ENCODE data around the gene ZXDC. TPM values are rescaled to one million over a fixed set of nuclear protein-coding genes. Genes with fewer than 3 reads are reported as not detected.

The ZXDC gene
- total RNA-seq, 4 donors from 2014 or later = 37.5 to 62.0 (median 52.3) TPM

- DNase-seq (ENCODE audit: low spot score in 2 of 2) = no peak
- 49 to 54% methylated on average over 13 to 17 of the region's 17 CpGs for WGBS, 2 donors
- no peak for TF ChIP-seq CTCF (IDR thresholded peaks at IDR 0.05)
- no peak for TF ChIP-seq POLR2A (IDR thresholded peaks at IDR 0.05)
- intact Hi-C loops (cut with DNase I; ENCODE audit: low total_unique reads) = no loop called here
- H3K4me3 ChIP-seq (ENCODE audit: low read depth, poor library complexity, severe bottlenecking) = no peak overlapping the region
Measured at GRCh38 chr3:126487151-126487771, 11.6 kb upstream of the ZXDC start.

GRCh38 chr3:126486360-126486847, 10.7 kb upstream of the ZXDC start:
- no peak for DNase-seq (ENCODE audit: low spot score in 2 of 2)
- WGBS, 2 donors = 57 to 64% methylated on average over 14 of the region's 14 CpGs

GRCh38 chr3:126485956-126486355, 10.3 kb upstream of the ZXDC start:
- intact Hi-C loops (cut with DNase I; ENCODE audit: low total_unique reads) = no loop called here
- 94 to 97% methylated on average over 9 of the region's 9 CpGs for WGBS, 2 donors
- no peak for DNase-seq (ENCODE audit: low spot score in 2 of 2)
- TF ChIP-seq CTCF (IDR thresholded peaks at IDR 0.05) = no peak
- no peak for TF ChIP-seq POLR2A (IDR thresholded peaks at IDR 0.05)
- H3K4me3 ChIP-seq (ENCODE audit: low read depth, poor library complexity, severe bottlenecking) = no peak overlapping the region

More at GRCh38 chr3:126486360-126486847, 10.7 kb upstream of the ZXDC start:
- intact Hi-C loops (cut with DNase I; ENCODE audit: low total_unique reads) = no loop called here
- H3K4me3 ChIP-seq (ENCODE audit: low read depth, poor library complexity, severe bottlenecking) = no peak overlapping the region
- TF ChIP-seq CTCF (IDR thresholded peaks at IDR 0.05) (no peak), POLR2A (IDR thresholded peaks at IDR 0.05) (no peak)

- intact Hi-C loops (cut with DNase I; ENCODE audit: low total_unique reads) = no loop called here
- no peak for TF ChIP-seq CTCF (IDR thresholded peaks at IDR 0.05)
- no peak overlapping the region for H3K4me3 ChIP-seq (ENCODE audit: low read depth, poor library complexity, severe bottlenecking)
- 85 to 88% methylated on average over 8 of the region's 8 CpGs for WGBS, 2 donors
- no peak for DNase-seq (ENCODE audit: low spot score in 2 of 2)
Measured at GRCh38 chr3:126485176-126485897, 9.6 kb upstream of the ZXDC start.

- no peak for TF ChIP-seq POLR2A (IDR thresholded peaks at IDR 0.05)
- no peak for TF ChIP-seq CTCF (IDR thresholded peaks at IDR 0.05)
- WGBS, 2 donors = 81 to 86% methylated on average over 3 of the region's 3 CpGs
- DNase-seq (ENCODE audit: low spot score in 2 of 2) = no peak
- no peak overlapping the region for H3K4me3 ChIP-seq (ENCODE audit: low read depth, poor library complexity, severe bottlenecking)
- intact Hi-C loops (cut with DNase I; ENCODE audit: low total_unique reads) = no loop called here
Measured at GRCh38 chr3:126484662-126485061, 9.0 kb upstream of the ZXDC start.

Measured in lower leg skin (tissue), 4 donors.